Stimulated activated CD4-positive, alpha-beta T cell treated with anti-CD3 and anti-CD28 coated beads, Interleukin-12 subunit alpha, Interleukin-12 subunit beta, amount 100 ng/mL, for 4 hours (primary cell): Measurements from ENCODE around the gene GDF7.

ENCODE experiments used
- DNase-seq: peaks from one replicate; pipeline ENCODE4 v3.0.0-alpha.2; 2020

The GDF7 gene

DNA sequence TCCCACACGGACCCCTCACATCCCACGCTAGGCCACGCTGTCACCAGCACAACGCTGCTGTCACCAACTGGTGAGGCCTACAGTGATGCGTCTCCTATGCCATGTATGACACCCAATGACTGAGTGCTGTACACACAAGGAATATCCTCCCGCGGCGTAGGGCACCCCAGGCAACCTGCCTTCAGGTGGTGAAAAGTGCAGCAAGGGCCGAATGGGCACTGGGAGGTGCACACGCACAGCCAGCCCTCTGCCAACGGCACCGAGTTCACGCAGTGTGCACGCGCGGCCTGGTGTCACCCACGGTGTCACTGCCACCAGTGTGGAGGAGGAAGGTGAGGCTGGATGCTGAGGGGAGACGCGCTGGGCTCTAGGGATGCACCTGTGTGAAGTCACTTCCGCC lies 20.5 kb upstream of the GDF7 start:
- DNase-seq = no peak

DNA sequence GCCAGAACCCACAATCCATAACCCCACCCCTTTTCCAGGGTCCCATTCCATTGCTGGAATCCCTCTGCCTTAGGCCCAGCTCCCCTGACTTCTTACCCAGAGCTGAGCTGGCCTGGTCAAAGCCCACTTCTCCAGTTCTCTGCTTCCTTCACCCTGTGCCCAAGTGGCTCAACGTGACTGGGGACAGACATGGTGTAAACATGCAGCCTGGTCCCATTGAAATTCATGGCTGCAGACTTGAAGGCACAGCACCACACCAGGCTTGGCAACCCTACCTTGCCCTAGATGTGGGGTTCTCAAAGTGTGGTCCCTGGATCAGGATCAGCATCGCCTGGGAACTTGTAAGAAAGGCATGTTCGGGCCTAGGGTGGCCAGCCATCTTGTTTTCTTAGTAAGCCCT lies 19.7 kb upstream of the GDF7 start:
- DNase-seq = no peak

DNA sequence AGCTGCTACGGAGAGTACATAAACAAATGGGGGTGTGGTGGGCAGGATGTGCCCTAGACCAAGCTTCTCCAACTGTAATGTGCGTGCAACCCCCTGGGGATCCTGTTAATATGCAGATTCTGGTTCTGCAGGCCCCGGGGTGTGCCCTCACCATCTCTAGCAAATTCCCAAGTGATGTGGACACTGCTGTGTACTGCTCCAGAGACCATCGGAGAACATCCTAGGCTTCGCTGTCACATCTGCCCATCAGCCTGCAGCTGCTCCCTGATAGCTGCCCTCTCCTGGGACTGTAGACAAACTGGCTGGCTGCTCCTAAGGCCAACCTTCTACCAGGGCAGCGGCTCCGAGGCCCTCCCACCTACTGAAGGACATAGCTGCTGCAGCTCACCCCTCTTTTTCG lies 19.2 kb upstream of the GDF7 start:
- no peak for DNase-seq

DNA sequence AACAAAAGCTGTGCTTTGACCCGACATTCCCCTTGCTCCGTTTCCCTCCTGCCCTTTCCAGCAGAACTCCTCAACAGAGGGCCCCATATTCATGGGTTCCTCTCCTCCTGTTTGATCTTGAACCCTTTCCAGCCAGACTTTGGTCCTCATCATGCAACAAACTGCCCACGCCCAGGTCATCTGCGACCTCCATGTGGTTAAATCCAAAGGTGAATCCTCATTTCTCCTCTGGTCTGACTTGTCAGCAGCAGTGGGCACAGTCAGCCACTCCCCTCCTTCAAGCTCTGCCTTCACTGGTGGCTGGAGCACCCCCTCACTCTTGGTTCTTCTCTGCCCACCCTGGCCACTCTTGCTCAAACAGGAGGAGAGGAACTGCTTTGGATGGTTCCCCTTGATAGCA lies 18.7 kb upstream of the GDF7 start:
- DNase-seq = no peak

DNA sequence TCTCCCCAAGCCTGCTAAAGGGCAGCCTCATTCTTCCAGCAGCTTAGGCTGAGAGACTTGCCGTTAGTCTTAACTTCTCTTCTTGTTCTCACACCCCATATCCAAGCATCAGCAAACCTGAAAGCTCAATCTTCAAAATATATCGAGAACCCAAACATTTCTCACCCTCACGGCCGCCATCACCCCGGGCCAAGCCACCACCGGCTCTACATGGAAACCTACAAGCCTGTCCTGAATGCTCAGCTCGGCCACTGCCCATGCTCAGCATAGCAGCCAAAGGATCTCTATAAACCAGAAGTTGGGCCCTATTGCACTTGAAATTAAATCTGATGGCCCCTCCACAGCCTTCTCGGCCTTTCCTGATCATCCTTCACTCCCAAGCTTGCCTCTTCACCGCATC lies 18.1 kb upstream of the GDF7 start:
- no peak for DNase-seq

DNA sequence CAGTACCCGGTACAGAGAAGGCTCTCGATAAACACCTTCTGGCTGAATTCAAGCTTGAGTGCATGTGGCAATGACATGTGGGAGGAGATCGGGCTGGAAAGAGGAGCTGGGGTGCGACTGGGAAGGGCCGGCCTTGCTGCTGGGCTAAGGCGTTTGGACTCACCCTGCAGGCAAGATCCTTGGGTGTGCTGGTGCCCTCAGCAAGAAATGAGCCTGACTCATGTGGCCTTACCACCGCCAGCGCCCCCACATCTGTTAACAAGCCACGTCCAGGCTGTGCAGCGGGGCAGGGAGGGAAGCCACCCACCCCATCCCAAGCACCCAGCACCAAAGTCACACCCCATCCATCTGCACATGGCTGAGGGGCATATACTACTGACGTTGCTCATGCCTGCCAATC lies 17.4 kb upstream of the GDF7 start:
- no peak for DNase-seq

DNA sequence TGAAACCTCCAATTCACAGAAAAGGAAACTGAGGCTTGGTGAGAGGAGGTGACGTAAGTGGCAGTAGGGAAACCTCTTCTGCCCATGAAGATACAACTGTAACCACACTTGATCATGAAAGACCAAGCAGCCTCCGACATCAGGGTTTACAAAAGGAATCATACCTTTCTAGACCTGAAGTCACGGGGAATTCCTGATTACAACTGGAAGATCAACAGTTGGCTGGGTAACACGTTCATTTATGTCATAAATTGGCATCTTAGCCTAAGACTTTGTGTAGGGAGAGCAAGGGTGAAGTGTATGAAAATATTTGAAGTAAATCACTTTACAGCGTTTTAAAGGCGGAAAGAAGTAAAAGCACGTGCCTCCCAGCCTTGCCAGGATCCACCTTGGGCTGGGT lies 17.0 kb upstream of the GDF7 start:
- DNase-seq = no peak

DNA sequence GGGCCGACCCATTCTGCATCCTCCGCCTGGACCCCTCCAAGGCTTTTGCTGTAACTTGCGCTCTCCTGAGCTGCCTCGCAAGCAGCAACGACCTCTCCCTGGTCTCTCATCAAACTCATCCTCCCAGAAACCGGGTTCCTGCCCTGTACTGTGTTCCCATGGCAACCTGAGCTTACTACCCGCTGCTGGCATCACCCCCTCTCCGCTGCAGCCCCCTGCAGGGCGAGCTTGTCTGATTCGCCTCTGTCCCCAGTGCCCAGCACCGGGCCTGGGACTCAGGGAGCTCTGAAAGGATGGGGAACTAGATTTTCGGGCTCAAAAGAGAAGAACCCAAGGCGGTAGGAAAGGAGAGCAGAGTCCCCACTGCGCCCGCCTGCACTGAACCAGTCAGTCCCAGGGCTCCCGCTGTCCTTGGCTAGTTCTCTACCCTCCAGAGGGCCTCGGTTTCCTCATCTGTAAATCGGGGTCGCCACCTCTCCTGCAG lies 16.5 kb upstream of the GDF7 start:
- DNase-seq = no peak

DNA sequence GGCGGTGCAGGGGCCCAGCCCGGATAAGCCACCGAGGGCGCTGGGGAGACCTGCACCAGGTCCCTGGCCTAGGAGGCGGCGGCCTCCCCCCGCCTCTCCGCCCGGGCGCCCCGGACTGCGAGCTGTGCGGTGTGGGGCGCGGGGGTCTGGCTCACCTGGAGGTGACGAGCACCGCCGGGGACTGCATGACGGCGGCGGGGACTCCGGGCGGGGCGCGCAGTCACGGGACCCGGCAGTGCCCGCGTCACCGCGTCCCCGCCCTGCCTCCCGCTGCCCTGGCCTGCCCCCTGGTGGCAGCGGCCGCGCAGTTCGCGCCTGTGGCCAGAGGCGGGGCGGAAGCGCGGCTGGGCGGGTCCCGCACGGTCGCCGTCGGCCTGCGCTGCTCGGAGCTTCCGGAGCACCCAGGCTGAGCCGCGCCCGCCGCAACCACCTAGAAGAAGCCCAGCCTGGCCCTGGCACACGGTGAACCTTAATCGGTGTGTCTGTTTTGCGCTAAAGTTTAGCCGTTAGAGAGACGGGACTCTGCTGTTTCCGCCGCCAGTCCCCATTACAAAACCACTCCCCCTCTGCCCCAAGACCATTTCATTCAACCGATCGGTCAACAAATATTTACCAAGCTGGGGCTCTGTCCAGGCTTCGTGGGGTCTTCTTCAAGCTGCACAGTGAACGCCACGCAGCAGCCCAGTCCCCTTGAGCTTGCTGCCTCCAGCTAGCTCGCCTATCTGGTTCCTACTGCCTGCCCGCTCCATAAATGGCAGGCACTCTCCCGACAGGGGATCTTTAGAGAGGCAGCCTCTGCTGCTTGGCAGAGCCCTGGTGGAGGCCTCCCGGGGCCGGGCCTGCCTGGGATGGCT lies 15.8 kb upstream of the GDF7 start, which contains the start of gene HS1BP3:
Gene HS1BP3, minus strand, starts transcription at position 222 of the 854 bp plus-strand sequence. Its CDS starts 35 bp downstream, at position 187.
- peak; percentile 86 for DNase-seq

DNA sequence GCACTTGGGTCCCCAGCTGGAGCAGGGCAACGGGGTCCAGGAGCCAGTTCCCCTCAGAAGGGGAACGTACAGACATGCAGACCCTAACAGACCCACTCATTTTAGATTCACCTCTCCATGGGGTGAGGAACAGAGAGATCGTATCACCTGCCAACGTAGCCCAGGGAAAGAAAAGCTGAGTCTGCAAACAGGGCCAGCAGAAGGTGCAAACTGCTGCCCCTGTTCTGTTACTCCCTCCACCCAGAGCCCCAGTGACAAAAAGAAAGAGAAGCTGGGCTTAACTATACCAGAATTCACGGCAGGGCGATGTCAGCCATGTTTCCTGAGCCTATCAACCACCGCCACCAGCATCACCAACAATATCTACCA lies 15.2 kb upstream of the GDF7 start:
- no peak for DNase-seq

DNA sequence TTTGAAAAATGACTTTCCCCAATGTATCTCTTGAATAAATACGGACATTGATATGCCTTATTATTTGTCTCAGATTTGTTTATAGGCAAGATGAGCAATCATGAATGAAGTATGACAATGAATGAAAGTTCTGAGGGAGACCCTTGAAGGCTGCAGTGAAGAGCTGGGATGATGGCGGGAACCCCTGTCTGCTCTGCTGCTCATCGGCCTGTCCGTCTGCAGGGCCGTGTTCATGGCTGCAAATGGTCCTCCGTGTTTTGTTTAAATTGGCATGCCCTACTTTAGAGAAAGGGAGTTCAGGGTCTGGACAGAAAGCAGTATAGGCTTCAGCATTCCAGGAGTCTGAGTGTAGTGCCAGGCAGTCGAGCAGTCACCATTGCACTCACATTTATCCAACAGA lies 14.8 kb upstream of the GDF7 start:
- no peak for DNase-seq

DNA sequence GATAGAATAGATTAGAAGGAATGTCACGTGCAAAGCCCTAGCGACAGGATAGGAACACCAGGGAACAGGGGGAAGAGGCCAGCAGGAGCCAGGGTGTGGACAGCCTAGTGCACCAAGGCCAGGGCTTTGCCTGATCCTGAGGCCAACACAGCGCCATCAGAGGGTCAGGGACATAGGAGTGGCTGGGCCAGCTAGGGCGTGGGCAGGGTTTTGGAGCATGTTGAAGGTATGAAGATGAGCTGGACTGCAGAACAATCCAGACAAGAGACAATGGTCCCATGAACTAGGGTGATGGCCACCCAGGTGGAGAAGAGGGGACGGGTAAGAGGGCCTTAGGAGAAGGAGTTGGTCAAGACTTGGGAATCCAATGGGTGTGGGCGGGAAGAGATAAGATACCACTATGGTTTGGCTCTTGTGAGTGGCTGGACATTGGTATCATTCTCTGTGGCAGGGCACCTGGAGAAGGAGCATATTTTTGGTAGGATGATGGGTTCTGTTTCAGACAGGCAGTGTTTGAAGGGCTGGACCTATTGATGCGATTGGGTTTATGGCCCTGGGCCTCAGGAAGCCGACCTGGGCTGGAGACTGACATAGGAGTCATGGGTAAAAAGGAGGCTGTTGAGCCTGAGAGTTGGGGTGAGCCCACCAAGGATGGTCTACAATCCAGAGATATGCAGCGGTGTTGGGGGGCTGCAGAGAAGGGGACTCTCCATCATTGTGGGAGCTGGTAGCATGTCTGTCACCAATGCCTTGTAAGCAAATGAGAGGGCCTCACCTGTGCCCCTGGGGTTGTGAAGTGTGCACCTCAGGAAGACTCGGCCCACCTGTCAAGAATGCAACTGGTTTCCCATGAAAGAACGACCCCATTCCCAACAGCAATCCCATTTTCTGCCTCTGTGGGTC lies 14.0 kb upstream of the GDF7 start:
- DNase-seq = no peak

DNA sequence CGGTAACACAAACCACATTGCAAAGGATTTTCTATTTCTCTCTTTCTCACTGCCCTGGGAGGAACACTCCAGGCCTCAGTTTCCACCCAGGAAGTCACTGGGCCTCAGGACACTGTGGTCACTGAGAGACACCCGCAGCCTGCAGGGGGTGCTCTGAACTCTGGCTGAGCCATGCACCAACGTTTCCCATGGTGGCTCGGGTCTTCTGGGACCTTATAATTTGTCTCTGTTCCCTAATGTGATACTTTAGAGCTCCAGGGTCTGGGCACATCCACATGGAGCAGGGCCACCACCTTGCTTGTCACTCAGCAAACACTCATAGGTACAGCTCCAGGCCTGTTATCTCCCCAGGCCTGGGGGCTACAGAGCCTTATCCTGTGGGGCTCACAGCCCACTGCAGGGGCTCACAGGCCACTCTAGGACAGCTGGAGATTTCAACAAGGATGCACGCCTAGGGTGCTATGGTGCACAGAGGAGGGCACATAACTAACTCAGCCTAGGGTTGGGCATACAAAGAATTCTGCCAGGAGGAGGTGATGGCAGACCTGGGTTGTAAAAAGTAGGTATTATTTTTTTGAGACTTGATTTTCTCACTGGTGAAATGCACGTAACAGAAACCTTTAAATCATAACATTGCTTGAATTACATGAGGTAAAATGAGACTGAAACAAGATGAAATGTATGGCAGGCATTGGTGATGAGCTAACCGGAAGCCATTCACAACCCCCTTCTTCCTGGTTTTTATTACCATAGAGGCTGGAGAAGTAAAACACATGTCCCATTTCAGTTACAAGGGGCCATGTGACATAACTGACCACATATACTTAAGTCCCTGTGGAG lies 13.0 kb upstream of the GDF7 start:
- DNase-seq = no peak

DNA sequence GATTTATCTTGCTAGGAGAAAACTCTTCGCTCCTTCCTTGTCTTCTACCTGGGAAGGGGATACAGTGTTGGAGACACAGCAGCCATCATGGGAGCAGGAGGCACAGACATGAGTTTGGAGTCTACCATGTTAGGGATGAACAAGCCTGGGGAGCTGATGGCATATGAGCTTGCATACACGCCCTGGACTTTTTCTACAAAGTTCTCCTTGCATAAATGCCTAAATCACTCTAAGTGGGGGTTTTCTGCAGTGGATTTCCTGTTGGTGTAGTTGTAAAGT lies 12.5 kb upstream of the GDF7 start:
- DNase-seq = no peak

DNA sequence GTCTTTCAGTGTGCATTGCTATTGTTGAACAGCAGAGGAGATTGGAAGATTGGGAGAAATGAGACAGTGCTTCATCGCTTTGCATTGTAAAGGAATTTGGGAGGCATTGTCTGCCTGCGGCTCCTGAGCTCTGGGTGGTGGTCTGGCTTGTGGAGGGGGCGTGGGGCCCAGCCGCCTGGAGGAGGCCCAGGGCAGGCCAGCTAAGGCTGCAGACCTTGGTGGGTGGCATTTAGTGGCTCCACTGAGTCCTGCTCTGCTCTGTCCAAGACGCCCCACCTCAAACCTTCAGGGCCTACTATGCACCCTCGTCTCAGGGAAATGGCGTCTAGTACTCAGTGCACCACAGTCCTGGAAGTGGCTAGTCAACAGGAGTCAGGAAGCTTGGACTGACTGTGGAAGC lies 10.4 kb upstream of the GDF7 start:
- no peak for DNase-seq

DNA sequence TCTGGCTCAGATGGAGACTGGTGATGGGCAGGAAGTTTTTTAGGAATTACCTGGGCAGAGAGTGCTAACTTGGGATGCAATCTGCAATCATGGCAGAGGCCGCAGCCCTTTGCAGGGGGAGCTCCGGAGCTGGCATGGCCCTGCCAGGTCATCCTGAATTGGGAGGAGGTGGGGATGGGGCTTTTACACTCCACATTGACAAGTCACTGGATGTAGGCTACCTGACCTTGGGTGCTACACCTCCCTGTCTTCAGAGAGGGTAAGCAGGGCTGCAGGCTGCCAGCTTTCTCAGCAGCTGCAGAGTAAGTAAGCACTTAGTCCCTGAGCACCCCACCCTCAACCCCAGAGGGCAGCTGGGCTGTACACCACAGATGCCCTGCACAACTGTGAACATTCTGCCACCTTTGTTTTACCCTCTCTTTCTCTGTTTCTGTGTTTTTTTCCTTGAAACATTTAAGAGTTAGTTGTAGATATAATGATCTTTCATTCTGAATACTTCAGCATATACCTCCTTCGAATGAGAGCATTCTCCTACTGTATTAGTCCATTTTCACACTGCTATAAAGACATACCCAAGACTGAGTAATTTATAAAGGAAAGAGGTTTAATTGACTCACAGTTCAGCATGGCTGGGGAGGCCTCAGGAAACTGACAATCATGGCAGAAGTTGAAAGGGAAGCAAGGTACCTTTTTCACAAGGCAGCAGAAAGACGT lies 9.3 kb upstream of the GDF7 start:
- DNase-seq = no peak

DNA sequence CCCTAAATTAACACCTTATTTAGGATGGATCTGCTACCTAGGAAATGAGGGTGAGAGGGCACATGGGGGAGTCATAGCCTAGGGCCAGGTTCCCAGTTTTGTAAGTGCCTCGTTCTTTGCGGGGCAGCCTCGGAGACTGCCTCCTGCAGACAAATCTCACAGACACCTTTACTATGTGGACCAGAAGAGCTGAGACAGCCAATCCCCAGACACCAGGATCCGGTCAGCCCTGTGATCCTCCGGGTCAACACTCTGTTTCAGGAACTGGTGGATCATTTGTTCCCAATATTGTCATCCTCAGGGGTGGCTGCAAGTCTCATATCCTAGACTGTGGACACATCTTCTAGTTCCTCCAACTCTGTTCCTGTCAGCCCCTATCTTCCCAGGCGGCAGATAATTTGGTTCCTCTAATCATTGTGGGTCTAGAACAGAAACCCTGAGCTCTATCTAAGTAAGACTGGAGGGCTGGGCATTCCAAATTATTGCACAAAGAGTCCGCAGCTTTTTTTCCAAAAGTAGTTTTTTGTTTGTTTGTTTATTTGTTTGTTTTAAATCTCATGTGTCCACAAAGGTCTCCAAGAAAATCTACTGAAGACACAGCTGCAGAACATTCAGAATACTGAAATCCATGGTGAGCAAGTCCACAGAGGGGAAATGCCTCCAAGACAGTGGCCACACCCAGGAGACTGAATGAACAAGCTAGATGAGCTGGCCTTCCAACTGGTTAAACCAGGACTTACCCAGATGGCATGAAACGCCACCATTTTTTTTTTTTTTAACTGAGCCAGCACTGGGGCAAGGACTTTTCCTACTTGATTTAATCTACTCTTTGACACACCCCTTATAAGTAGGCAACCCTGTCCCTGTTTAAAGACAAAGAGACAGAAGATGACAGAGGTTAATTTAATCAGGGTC lies 6.2 kb upstream of the GDF7 start:
- no peak for DNase-seq

DNA sequence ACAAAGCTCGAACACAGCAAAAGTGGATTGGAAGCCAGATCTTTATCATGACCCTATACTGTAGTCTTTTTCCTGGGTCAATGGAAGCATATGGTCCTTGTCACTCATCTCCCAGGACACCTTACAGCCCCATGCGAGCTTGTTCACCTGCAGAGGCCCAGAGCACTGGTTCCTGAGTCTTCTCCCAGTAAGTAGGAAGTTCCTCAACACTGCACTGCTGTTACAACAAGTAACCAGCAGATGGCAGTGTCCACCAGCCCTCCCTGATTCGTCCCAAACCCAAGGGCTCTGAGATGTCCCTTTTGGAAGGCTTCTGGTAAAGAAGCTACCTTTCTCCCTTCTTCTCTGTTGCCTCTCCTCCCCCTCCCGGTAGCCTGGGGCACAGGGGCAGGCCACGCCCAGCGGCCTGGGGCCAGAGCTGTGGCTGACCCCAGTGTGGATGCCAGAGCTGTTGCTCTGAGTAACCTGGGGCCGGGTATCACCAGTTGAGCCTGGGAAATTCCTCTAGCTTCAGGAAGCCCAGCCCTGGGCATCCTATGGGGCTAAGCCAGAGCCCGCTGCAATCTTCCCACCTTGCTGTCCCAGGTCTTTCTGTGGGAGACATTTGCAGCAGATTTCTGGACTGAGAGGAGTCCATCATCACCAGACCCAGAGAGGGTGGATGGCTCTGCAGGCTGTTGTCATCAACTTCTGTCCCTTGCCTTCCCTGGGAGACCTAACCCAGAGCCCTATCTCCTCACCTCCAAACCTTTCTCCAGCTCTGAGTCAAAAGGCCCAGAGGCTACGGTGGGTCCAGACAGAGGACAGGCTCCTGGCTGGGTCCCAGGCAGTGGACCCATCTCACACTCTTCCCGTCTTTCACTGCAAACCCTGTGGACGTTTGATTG lies 5.3 kb upstream of the GDF7 start:
- DNase-seq = peak; percentile 57

DNA sequence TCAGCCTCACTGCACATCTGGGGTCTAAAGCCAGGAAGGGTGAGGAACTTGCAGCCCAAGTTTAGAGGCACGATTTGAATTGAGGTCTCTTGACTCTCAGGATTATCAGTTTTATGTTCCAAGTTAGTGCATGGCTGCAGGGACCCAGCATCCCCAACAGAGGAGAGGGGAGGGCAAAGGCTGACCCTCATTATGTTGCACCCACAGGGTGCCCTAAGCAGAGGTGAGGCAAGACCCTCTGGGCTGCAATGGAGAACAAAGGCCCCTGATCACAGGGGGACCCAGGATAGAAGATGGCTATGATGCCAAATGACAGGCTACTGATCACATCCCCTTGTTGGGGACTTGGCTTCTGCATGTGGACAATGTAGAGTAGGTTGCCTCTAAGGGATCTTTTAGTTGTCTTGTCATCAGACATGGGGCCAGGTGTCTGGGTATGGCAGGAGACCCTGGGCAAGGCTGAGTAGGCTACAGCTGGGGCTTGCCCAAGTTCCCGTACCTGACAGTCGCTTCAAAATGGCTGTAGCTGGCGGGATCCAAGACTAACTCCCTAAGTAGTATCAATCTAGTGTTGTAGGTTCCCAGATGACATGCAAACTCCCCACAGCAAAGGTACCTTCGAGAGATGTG lies 4.5 kb upstream of the GDF7 start:
- DNase-seq = no peak
